ENCODE results near the gene DCANP1.

DCANP1 gene

GRCh38 chr5:135437796-135438560 is 9.2 kb downstream of the DCANP1 start:
- Histone ChIP-seq H2AK5ac (ENCODE audit: low read length) (no peak overlapping the region), H2AFZ (ENCODE audit: insufficient read depth, low read length, poor library complexity) (no peak overlapping the region), H3K14ac (ENCODE audit: low read length) (no peak overlapping the region), H4K91ac (ENCODE audit: low read depth, low read length) (peak overlapping the region; percentile 20), H3K18ac (ENCODE audit: low read length) (no peak overlapping the region), H3K79me1 (ENCODE audit: low read length) (peaks cover 2% of the 10 kb centered on the region), H4K8ac (ENCODE audit: low read depth, low read length) (no peak overlapping the region), H3K9ac (ENCODE audit: low read length) (no peak overlapping the region), H3K9me3 (ENCODE audit: insufficient read depth, low read depth, low read length) (no peaks in the 10 kb centered on the region), H3K4me3 (ENCODE audit: low read depth, low read length) (no peak overlapping the region), H3K36me3 (ENCODE audit: control insufficient read depth in 1 of 2, insufficient read depth in 2 of 2, low read length in 2 of 2) (no peaks in the 10 kb centered on the region), H3K4ac (ENCODE audit: low read depth, low read length) (no peak overlapping the region), H3K4me2 (ENCODE audit: low read length) (no peak overlapping the region), H3K79me2 (ENCODE audit: control insufficient read depth, insufficient read depth, low read length, poor library complexity) (no peaks in the 10 kb centered on the region), H3K23ac (ENCODE audit: low read length) (no peak overlapping the region), H2BK120ac (ENCODE audit: insufficient read depth, low read length, poor library complexity) (no peak overlapping the region), H3K27ac (ENCODE audit: low read depth, low read length) (peak overlapping the region; percentile 39), H2BK12ac (ENCODE audit: low read length) (no peak overlapping the region), H3K27me3 (ENCODE audit: insufficient read depth, low read length) (no peaks in the 10 kb centered on the region), H4K12ac (ENCODE audit: low read depth, low read length) (no peak overlapping the region), H3K4me1 (ENCODE audit: control insufficient read depth in 1 of 2, insufficient read depth in 2 of 2, low read length in 2 of 2) (peaks cover 28 to 39% of the 10 kb centered on the region in 2 experiments), H2BK5ac (ENCODE audit: low read depth, low read length, poor library complexity) (no peak overlapping the region)
- peak; percentile 95 to 96 for DNase-seq
- no CpG with 5 or more reads among the region's 13 CpGs for WGBS (ENCODE audit: extremely low coverage, insufficient coverage, insufficient read length)

DNA sequence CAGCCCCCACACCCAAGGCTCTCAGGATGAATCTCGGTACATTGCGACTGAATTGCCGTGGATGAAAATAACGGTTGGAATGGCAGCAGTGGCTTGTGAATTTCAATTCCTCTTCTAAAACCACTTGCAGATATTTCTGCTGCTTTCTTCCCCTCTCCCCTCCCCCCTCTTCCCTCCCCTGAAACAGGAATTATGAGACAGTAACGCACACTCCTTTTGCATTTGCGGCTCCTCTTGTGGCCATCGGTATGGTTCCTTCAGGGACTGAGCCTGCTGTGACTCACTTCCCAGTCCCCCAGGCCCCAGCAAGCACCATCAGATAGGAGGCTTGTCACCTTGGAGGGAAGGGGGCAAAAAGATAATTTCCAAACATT is 9.7 kb downstream of the DCANP1 start:
- H3K4me3 ChIP-seq (ENCODE audit: low read depth, low read length): no peak overlapping the region
- H4K8ac ChIP-seq (ENCODE audit: low read depth, low read length): no peak overlapping the region
- no peaks in the 10 kb centered on the region for H3K27me3 ChIP-seq (ENCODE audit: insufficient read depth, low read length)
- no peak overlapping the region for H3K23ac ChIP-seq (ENCODE audit: low read length)
- H2BK12ac ChIP-seq (ENCODE audit: low read length): no peak overlapping the region
- H2AFZ ChIP-seq (ENCODE audit: insufficient read depth, low read length, poor library complexity): no peak overlapping the region
- H3K18ac ChIP-seq (ENCODE audit: low read length): no peak overlapping the region
- H3K79me2 ChIP-seq (ENCODE audit: control insufficient read depth, insufficient read depth, low read length, poor library complexity): no peaks in the 10 kb centered on the region
- peak overlapping the region; percentile 39 for H3K27ac ChIP-seq (ENCODE audit: low read depth, low read length)
- H4K91ac ChIP-seq (ENCODE audit: low read depth, low read length): peak overlapping the region; percentile 29
- peaks cover 2% of the 10 kb centered on the region for H3K79me1 ChIP-seq (ENCODE audit: low read length)
- no peaks in the 10 kb centered on the region for H3K9me3 ChIP-seq (ENCODE audit: insufficient read depth, low read depth, low read length)
- H4K12ac ChIP-seq (ENCODE audit: low read depth, low read length): no peak overlapping the region
- H2BK5ac ChIP-seq (ENCODE audit: low read depth, low read length, poor library complexity): no peak overlapping the region
- peak; percentile 58 to 61 for DNase-seq
- H2BK120ac ChIP-seq (ENCODE audit: insufficient read depth, low read length, poor library complexity): no peak overlapping the region
- H3K4me2 ChIP-seq (ENCODE audit: low read length): no peak overlapping the region
- H3K4ac ChIP-seq (ENCODE audit: low read depth, low read length): no peak overlapping the region
- no peak overlapping the region for H3K9ac ChIP-seq (ENCODE audit: low read length)
- H3K4me1 ChIP-seq (ENCODE audit: control insufficient read depth in 1 of 2, insufficient read depth in 2 of 2, low read length in 2 of 2): peaks cover 28 to 36% of the 10 kb centered on the region in 2 experiments
- no peak overlapping the region for H2AK5ac ChIP-seq (ENCODE audit: low read length)
- no peaks in the 10 kb centered on the region for H3K36me3 ChIP-seq (ENCODE audit: control insufficient read depth in 1 of 2, insufficient read depth in 2 of 2, low read length in 2 of 2)
- H3K14ac ChIP-seq (ENCODE audit: low read length): no peak overlapping the region
- WGBS (ENCODE audit: extremely low coverage, insufficient coverage, insufficient read length): no CpG with 5 or more reads among the region's 7 CpGs

DNA sequence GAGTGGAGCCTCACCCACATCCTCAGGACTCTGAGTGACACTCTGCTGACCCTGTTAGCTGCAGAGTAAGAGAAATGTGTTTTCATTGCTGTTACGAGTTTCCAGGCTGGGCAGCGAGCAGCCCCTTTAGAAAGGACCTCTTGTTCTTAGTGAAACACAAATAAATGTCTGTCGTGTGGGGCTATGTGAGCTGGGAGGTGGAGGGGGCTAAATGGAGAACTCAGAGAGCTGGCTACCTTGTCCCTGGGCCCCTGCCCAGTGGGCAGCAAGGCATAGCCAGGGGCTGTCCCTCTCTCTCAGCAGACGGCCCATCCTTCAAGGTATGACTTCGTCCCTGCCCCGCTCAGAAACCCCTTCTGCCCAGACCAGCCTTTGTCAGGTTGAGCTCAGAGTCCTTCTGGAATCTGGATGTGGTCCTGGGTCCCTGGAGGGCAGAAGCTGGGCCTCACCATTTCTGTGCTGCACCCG is 10.2 kb downstream of the DCANP1 start:
- no peak overlapping the region for H2AK5ac ChIP-seq (ENCODE audit: low read length)
- H3K79me2 ChIP-seq (ENCODE audit: control insufficient read depth, insufficient read depth, low read length, poor library complexity): no peaks in the 10 kb centered on the region
- no peak overlapping the region for H4K8ac ChIP-seq (ENCODE audit: low read depth, low read length)
- no peak overlapping the region for H3K4me2 ChIP-seq (ENCODE audit: low read length)
- peak overlapping the region; percentile 20 for H3K27ac ChIP-seq (ENCODE audit: low read depth, low read length)
- H3K36me3 ChIP-seq (ENCODE audit: control insufficient read depth in 1 of 2, insufficient read depth in 2 of 2, low read length in 2 of 2): no peaks in the 10 kb centered on the region
- no peaks in the 10 kb centered on the region for H3K9me3 ChIP-seq (ENCODE audit: insufficient read depth, low read depth, low read length)
- H4K12ac ChIP-seq (ENCODE audit: low read depth, low read length): no peak overlapping the region
- no peak overlapping the region for H2BK5ac ChIP-seq (ENCODE audit: low read depth, low read length, poor library complexity)
- peaks cover 28 to 36% of the 10 kb centered on the region in 2 experiments for H3K4me1 ChIP-seq (ENCODE audit: control insufficient read depth in 1 of 2, insufficient read depth in 2 of 2, low read length in 2 of 2)
- H3K27me3 ChIP-seq (ENCODE audit: insufficient read depth, low read length): no peaks in the 10 kb centered on the region
- H3K4me3 ChIP-seq (ENCODE audit: low read depth, low read length): no peak overlapping the region
- WGBS (ENCODE audit: extremely low coverage, insufficient coverage, insufficient read length): no CpG with 5 or more reads among the region's 7 CpGs
- no peak overlapping the region for H3K18ac ChIP-seq (ENCODE audit: low read length)
- H3K9ac ChIP-seq (ENCODE audit: low read length): no peak overlapping the region
- no peak overlapping the region for H2AFZ ChIP-seq (ENCODE audit: insufficient read depth, low read length, poor library complexity)
- peak overlapping the region; percentile 5 for H3K14ac ChIP-seq (ENCODE audit: low read length)
- no peak overlapping the region for H3K4ac ChIP-seq (ENCODE audit: low read depth, low read length)
- H3K23ac ChIP-seq (ENCODE audit: low read length): no peak overlapping the region
- no peak overlapping the region for H2BK120ac ChIP-seq (ENCODE audit: insufficient read depth, low read length, poor library complexity)
- no peak for DNase-seq
- peak overlapping the region; percentile 29 for H4K91ac ChIP-seq (ENCODE audit: low read depth, low read length)
- H2BK12ac ChIP-seq (ENCODE audit: low read length): no peak overlapping the region
- peaks cover 2% of the 10 kb centered on the region for H3K79me1 ChIP-seq (ENCODE audit: low read length)

GRCh38 chr5:135435467-135436330 is 11.4 kb downstream of the DCANP1 start:
- Histone ChIP-seq H2BK120ac (ENCODE audit: insufficient read depth, low read length, poor library complexity) (no peak overlapping the region), H4K12ac (ENCODE audit: low read depth, low read length) (no peak overlapping the region), H4K91ac (ENCODE audit: low read depth, low read length) (no peak overlapping the region), H2AFZ (ENCODE audit: insufficient read depth, low read length, poor library complexity) (no peak overlapping the region), H2AK5ac (ENCODE audit: low read length) (no peak overlapping the region), H2BK12ac (ENCODE audit: low read length) (no peak overlapping the region), H3K23ac (ENCODE audit: low read length) (no peak overlapping the region), H3K27ac (ENCODE audit: low read depth, low read length) (no peak overlapping the region), H2BK5ac (ENCODE audit: low read depth, low read length, poor library complexity) (no peak overlapping the region), H3K4me3 (ENCODE audit: low read depth, low read length) (no peak overlapping the region), H3K79me2 (ENCODE audit: control insufficient read depth, insufficient read depth, low read length, poor library complexity) (no peaks in the 10 kb centered on the region), H3K27me3 (ENCODE audit: insufficient read depth, low read length) (no peaks in the 10 kb centered on the region), H3K18ac (ENCODE audit: low read length) (no peak overlapping the region), H3K9ac (ENCODE audit: low read length) (no peak overlapping the region), H3K36me3 (ENCODE audit: control insufficient read depth in 1 of 2, insufficient read depth in 2 of 2, low read length in 2 of 2) (no peaks in the 10 kb centered on the region), H3K9me3 (ENCODE audit: insufficient read depth, low read depth, low read length) (no peaks in the 10 kb centered on the region), H3K4ac (ENCODE audit: low read depth, low read length) (no peak overlapping the region), H3K79me1 (ENCODE audit: low read length) (peaks cover 2% of the 10 kb centered on the region), H3K14ac (ENCODE audit: low read length) (no peak overlapping the region), H4K8ac (ENCODE audit: low read depth, low read length) (no peak overlapping the region), H3K4me1 (ENCODE audit: control insufficient read depth in 1 of 2, insufficient read depth in 2 of 2, low read length in 2 of 2) (peaks cover 28 to 36% of the 10 kb centered on the region in 2 experiments), H3K4me2 (ENCODE audit: low read length) (no peak overlapping the region)
- no CpG with 5 or more reads among the region's 9 CpGs for WGBS (ENCODE audit: extremely low coverage, insufficient coverage, insufficient read length)
- DNase-seq: no peak

All from trophoblast cell (in vitro differentiated cells and primary cell).